Vagina (tissue), 2 donors: ENCODE results near the gene AMHR2. TPM values are rescaled to one million over a fixed set of nuclear protein-coding genes. Genes with fewer than 3 reads are reported as not detected.
"Not testable (repeated sequence)": the region's sequence is repeated elsewhere in the genome, so short reads cannot be mapped to it uniquely, and the experiment has no call there.

Experiments used
- DNase-seq, 2 donors: peaks; one replicate each; pipeline ENCODE4 v3.0.0-alpha.2; 2017; ENCODE audit errors: extremely low spot score in 2 of 2
- H3K27ac ChIP-seq: fragments of 200-600 bp; sonication (generic); one replicate; pipeline ENCODE4 v1.5.1; 2019
- H3K27me3 ChIP-seq: fragments of 200-600 bp; sonication (generic); one replicate; pipeline ENCODE4 v1.5.1; 2019
- H3K36me3 ChIP-seq, 2 donors: fragments of 200-600 bp; sonication (generic); one replicate each; pipeline ENCODE4 v1.5.1; 2017 to 2019
- H3K4me1 ChIP-seq: fragments of 200-600 bp; sonication (generic); one replicate; pipeline ENCODE4 v1.5.1; 2019
- H3K4me3 ChIP-seq, 2 donors: fragments of 200-600 bp; sonication (generic); 1 replicate in 1 of 2; 2 replicates in 1 of 2; pipeline ENCODE4 v1.5.1; 2016 to 2019
- H3K9me3 ChIP-seq: fragments of 200-600 bp; sonication (generic); one replicate; pipeline ENCODE4 v1.5.1; 2019
- CTCF ChIP-seq, 3 experiments: fragments of 450-650 bp in 2 of 3; fragments of 200-600 bp in 1 of 3; sonication (generic) in 1 of 3; IDR thresholded peaks; one replicate each; pipeline ENCODE4 v1.5.1; 2017 to 2019; ENCODE audit warnings: antibody characterized with exemption in 3 of 3, mild to moderate bottlenecking in 2 of 3, moderate library complexity in 2 of 3
- POLR2A ChIP-seq, 2 donors: fragments of 450-650 bp; IDR thresholded peaks; one replicate each; pipeline ENCODE4 v1.6.1; 2017; ENCODE audit warnings: antibody characterized with exemption in 2 of 2, mild to moderate bottlenecking in 2 of 2, moderate library complexity in 2 of 2
- POLR2AphosphoS5 ChIP-seq, 2 donors: sonication (generic); formaldehyde crosslinking; IDR thresholded peaks; one replicate each; pipeline ENCODE4 v1.9.0; 2017; ENCODE audit warnings: antibody characterized with exemption in 2 of 2, mild to moderate bottlenecking in 2 of 2, low read depth in 1 of 2; ENCODE audit not compliant: insufficient read depth in 1 of 2
- intact Hi-C: fragments of 100-400 bp; cut with DNase I; formaldehyde crosslinking; loops from one replicate; pipeline ENCODE4 v1.15.1; 2023
- total RNA-seq: library from RNA; depleted of rRNA; stranded (reverse); fragments of >200 nt; gene quantifications from one replicate; pipeline ENCODE4 v1.2.3, GENCODE V29; 2016

Gene AMHR2
- total RNA-seq, 1 donor from 2014 or later: 1.2 TPM

GRCh38 chr12:53441040-53441833, 17.6 kb downstream of the AMHR2 start, which contains the start of gene PRR13:
PRR13 (plus strand) TSS chr12:53441734; CDS start chr12:53442715, 981 bp downstream.
- Histone ChIP-seq H3K27ac (peak within 1 kb of the TSS; percentile 97), H3K4me1 (peaks cover 28% of the 10 kb centered on the region), H3K4me3 (peak within 1 kb of the TSS; percentile 51 to 75), H3K36me3 (peaks cover 0 to 24% of the 10 kb centered on the region in 2 donors), H3K9me3 (no peaks in the 10 kb centered on the region), H3K27me3 (no peaks in the 10 kb centered on the region)
- intact Hi-C loops: no loop called here
- DNase-seq: peak in 1 of 2 donors; percentile 100
- peak; percentile 93 to 96 for TF ChIP-seq POLR2AphosphoS5 (IDR thresholded peaks at IDR 0.05; ENCODE audit: insufficient read depth in 1 of 2, low read depth in 1 of 2)
- TF ChIP-seq POLR2A (IDR thresholded peaks at IDR 0.05): peak; percentile 79 to 96
- no peak for TF ChIP-seq CTCF (IDR thresholded peaks at IDR 0.05)

- H3K27me3 ChIP-seq: no peaks in the 10 kb centered on the region
- H3K27ac ChIP-seq: no peak overlapping the region
- H3K9me3 ChIP-seq: no peaks in the 10 kb centered on the region
- H3K4me1 ChIP-seq: peaks cover 28% of the 10 kb centered on the region
- no peak overlapping the region for H3K4me3 ChIP-seq
- H3K36me3 ChIP-seq: peaks cover 0 to 31% of the 10 kb centered on the region in 2 donors
- intact Hi-C loops: no loop called here
- TF ChIP-seq POLR2AphosphoS5 (IDR thresholded peaks at IDR 0.05; ENCODE audit: insufficient read depth in 1 of 2, low read depth in 1 of 2) (no peak), CTCF (IDR thresholded peaks at IDR 0.05) (no peak), POLR2A (IDR thresholded peaks at IDR 0.05) (no peak)
- no peak for DNase-seq
Measured at GRCh38 chr12:53443955-53444354, 20.3 kb downstream of the AMHR2 start.

- DNase-seq, H3K27me3 ChIP-seq, H3K4me3 ChIP-seq, H3K27ac ChIP-seq, intact Hi-C loops, H3K9me3 ChIP-seq: not testable (repeated sequence)
- H3K36me3 ChIP-seq: peaks cover 0 to 31% of the 10 kb centered on the region in 2 donors
- H3K4me1 ChIP-seq: peaks cover 28% of the 10 kb centered on the region
Measured at GRCh38 chr12:53444593-53445325, 21.1 kb downstream of the AMHR2 start.

GRCh38 chr12:53450936-53451335, 27.3 kb downstream of the AMHR2 start:
- DNase-seq: no peak
- no peaks in the 10 kb centered on the region for H3K9me3 ChIP-seq
- no peaks in the 10 kb centered on the region for H3K27me3 ChIP-seq
- H3K27ac ChIP-seq: no peak overlapping the region
- peaks cover 25% of the 10 kb centered on the region for H3K4me1 ChIP-seq
- intact Hi-C loops: loop anchor here (5.0 to 10.0 kb wide), 2 partner anchors 51 to 66 kb away; partner anchors contain the start of genes SP1 and TARBP2
- TF ChIP-seq POLR2A (IDR thresholded peaks at IDR 0.05): no peak
- TF ChIP-seq POLR2AphosphoS5 (IDR thresholded peaks at IDR 0.05; ENCODE audit: insufficient read depth in 1 of 2, low read depth in 1 of 2): no peak
- no peak for TF ChIP-seq CTCF (IDR thresholded peaks at IDR 0.05)
- H3K4me3 ChIP-seq: no peak overlapping the region
- peaks cover 2 to 26% of the 10 kb centered on the region in 2 donors for H3K36me3 ChIP-seq

- Histone ChIP-seq H3K4me1 (peaks cover 25% of the 10 kb centered on the region), H3K36me3 (peaks cover 2 to 32% of the 10 kb centered on the region in 2 donors), H3K27ac (peak within 1 kb of the TSS; percentile 98), H3K4me3 (peak within 1 kb of the TSS; percentile 74 to 80), H3K9me3 (no peaks in the 10 kb centered on the region), H3K27me3 (no peaks in the 10 kb centered on the region)
- TF ChIP-seq POLR2AphosphoS5 (IDR thresholded peaks at IDR 0.05; ENCODE audit: insufficient read depth in 1 of 2, low read depth in 1 of 2) (peak; percentile 91 to 94), POLR2A (IDR thresholded peaks at IDR 0.05) (peak in 1 of 2 donors; percentile 59), CTCF (IDR thresholded peaks at IDR 0.05) (peak; percentile 83 to 93 (median 84))
- intact Hi-C loops: loop anchor here (5.0 to 10.0 kb wide), 2 partner anchors 51 to 67 kb away; partner anchors contain the start of genes SP1 and TARBP2
- peak; percentile 98 for DNase-seq
Measured at GRCh38 chr12:53451661-53452158, 28.1 kb downstream of the AMHR2 start, which contains the start of gene PCBP2. PCBP2 (plus strand) TSS chr12:53452102; CDS start chr12:53454801, 2,699 bp downstream.
